K562 (cell line): ENCODE data around the gene PFDN2. TPM values are rescaled to one million over a fixed set of nuclear protein-coding genes. Genes with fewer than 3 reads are reported as not detected.

Source experiments
- ATF6 ChIP-seq: sonication (generic); formaldehyde crosslinking; IDR thresholded peaks from 2 replicates; pipeline ENCODE4 v1.4.0; 2020; ENCODE audit warnings: mild to moderate bottlenecking, missing genetic modification reagents
- ESRRA ChIP-seq: fragments of 450-650 bp; IDR thresholded peaks from 2 replicates; pipeline ENCODE4 v1.6.1; 2014; ENCODE audit warnings: low read depth, mild to moderate bottlenecking, moderate library complexity, borderline replicate concordance
- FIP1L1 ChIP-seq: fragments of 200-400 bp; formaldehyde crosslinking; IDR thresholded peaks from 2 replicates; pipeline ENCODE4 v1.6.1; 2018; ENCODE audit warnings: mild to moderate bottlenecking, low read depth, low read length; ENCODE audit not compliant: poor library complexity, severe bottlenecking
- FOSL1 ChIP-seq: fragments of 200-800 bp; sonication (Bioruptor generic); conservative IDR thresholded peaks from 2 replicates; pipeline ENCODE4 v1.6.1; 2016; ENCODE audit warnings: missing genetic modification characterization, missing compliant biosample characterization
- HDAC6 ChIP-seq: IDR thresholded peaks from 2 replicates; pipeline ENCODE4 v1.6.1; 2012; ENCODE audit warnings: low read depth, mild to moderate bottlenecking, control low read depth, inconsistent platforms, low read length, moderate library complexity
- HNRNPK ChIP-seq: fragments of 200-400 bp; formaldehyde crosslinking; IDR thresholded peaks from one replicate; pipeline ENCODE4 v1.6.1; 2018; ENCODE audit warnings: mild to moderate bottlenecking, low read depth, low read length; ENCODE audit not compliant: poor library complexity, severe bottlenecking
- KLF16 ChIP-seq: IDR thresholded peaks from 2 replicates; pipeline ENCODE4 v1.6.1; 2016; ENCODE audit warnings: antibody characterized with exemption
- MEIS2 ChIP-seq: fragments of 450-650 bp; IDR thresholded peaks from 2 replicates; pipeline ENCODE4 v1.6.1; 2014; ENCODE audit warnings: mild to moderate bottlenecking; ENCODE audit not compliant: partially characterized antibody
- NUFIP1 ChIP-seq: fragments of 450-650 bp; IDR thresholded peaks from 2 replicates; pipeline ENCODE4 v1.6.1; 2018; ENCODE audit not compliant: partially characterized antibody
- SAFB2 ChIP-seq: fragments of 200-400 bp; formaldehyde crosslinking; IDR thresholded peaks from 2 replicates; pipeline ENCODE4 v1.6.1; 2018; ENCODE audit warnings: borderline replicate concordance, low read length, low read depth, moderate library complexity; ENCODE audit not compliant: severe bottlenecking
- SNIP1 ChIP-seq: fragments of 450-650 bp; IDR thresholded peaks from 2 replicates; pipeline ENCODE4 v1.7.1; 2017; ENCODE audit warnings: low read depth, mild to moderate bottlenecking
- U2AF2 ChIP-seq: fragments of 200-400 bp; formaldehyde crosslinking; optimal IDR thresholded peaks from 2 replicates; pipeline ENCODE3; 2017; ENCODE audit warnings: low read depth, mild to moderate bottlenecking, low read length
- YBX1 ChIP-seq: fragments of 450-650 bp; IDR thresholded peaks from 2 replicates; pipeline ENCODE4 v1.7.1; 2016; ENCODE audit warnings: mild to moderate bottlenecking
- ZFP30 ChIP-seq: fragments of 250-450 bp; sonication (Bioruptor Pico); IDR thresholded peaks from 2 replicates; pipeline ENCODE4 v1.8.0; 2022; ENCODE audit warnings: moderate library complexity, mild to moderate bottlenecking, inconsistent platforms, borderline replicate concordance
- ZNF507 ChIP-seq: conservative IDR thresholded peaks from 2 replicates; pipeline ENCODE4 v1.6.1; 2017; ENCODE audit warnings: missing genetic modification characterization, missing compliant biosample characterization
- ZNF75A ChIP-seq: fragments of 450-650 bp; formaldehyde crosslinking; IDR thresholded peaks from 2 replicates; pipeline ENCODE4 v1.4.0; 2020; ENCODE audit warnings: mild to moderate bottlenecking
- polyA plus RNA-seq, 8 experiments: library from polyadenylated mRNA; depleted of rRNA in 4 of 8; stranded (reverse) in 5 of 8; unstranded in 3 of 8; fragments of >200 nt; fragmentation: Nextera tagmentation in 2 of 8; fragmentation: Illumina TruSeq in 1 of 8; extraction: Ambion mirVana in 2 of 8; extraction: Trizol in 1 of 8; gene quantifications; 2 replicates each; pipeline versions ENCODE4 v1.2.1 to v1.2.3, GENCODE V29; 2011 to 2014; ENCODE audit warnings: inconsistent platforms in 1 of 8, missing spikeins in 1 of 8
- total RNA-seq, 7 experiments: library from RNA; depleted of rRNA in 6 of 7; stranded (reverse); fragments of >200 nt in 6 of 7; fragmentation: Illumina TruSeq in 2 of 7; extraction: Trizol in 2 of 7; gene quantifications; 2 replicates each; pipeline versions ENCODE4 v1.2.1 to v1.2.3, GENCODE V29; 2011 to 2021; ENCODE audit warnings: low replicate concordance in 1 of 7
- TF ChIP-seq, protein P1 (sequence below): fragments of 250-450 bp; sonication (Bioruptor Pico); IDR thresholded peaks from 2 replicates; pipeline ENCODE4 v1.8.0; 2021; ENCODE audit warnings: moderate library complexity, mild to moderate bottlenecking, inconsistent platforms
- TF ChIP-seq, protein P2 (sequence below): fragments of 450-650 bp; IDR thresholded peaks from 2 replicates; pipeline ENCODE4 v1.6.1; 2017; ENCODE audit warnings: mild to moderate bottlenecking, moderate library complexity
- TF ChIP-seq, protein P3 (sequence below): fragments of 450-650 bp; IDR thresholded peaks from 2 replicates; pipeline ENCODE4 v1.6.1; 2016; ENCODE audit warnings: borderline replicate concordance

The PFDN2 gene
- total and polyA plus RNA-seq, 9 of the 15 experiments (the other 6 are each of a cell fraction or from before 2014, with no cell fraction given) = 50.2 to 361 (median 144) TPM

- TF ChIP-seq, protein P1, sequence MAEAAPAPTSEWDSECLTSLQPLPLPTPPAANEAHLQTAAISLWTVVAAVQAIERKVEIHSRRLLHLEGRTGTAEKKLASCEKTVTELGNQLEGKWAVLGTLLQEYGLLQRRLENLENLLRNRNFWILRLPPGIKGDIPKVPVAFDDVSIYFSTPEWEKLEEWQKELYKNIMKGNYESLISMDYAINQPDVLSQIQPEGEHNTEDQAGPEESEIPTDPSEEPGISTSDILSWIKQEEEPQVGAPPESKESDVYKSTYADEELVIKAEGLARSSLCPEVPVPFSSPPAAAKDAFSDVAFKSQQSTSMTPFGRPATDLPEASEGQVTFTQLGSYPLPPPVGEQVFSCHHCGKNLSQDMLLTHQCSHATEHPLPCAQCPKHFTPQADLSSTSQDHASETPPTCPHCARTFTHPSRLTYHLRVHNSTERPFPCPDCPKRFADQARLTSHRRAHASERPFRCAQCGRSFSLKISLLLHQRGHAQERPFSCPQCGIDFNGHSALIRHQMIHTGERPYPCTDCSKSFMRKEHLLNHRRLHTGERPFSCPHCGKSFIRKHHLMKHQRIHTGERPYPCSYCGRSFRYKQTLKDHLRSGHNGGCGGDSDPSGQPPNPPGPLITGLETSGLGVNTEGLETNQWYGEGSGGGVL (CRISPR knock-in tag) = no peak
- TF ChIP-seq ZNF75A (CRISPR knock-in tag) (no peak), FOSL1 (tag) (no peak), HNRNPK (no peak), NUFIP1 (no peak), ESRRA (no peak), SNIP1 (0 out of 2 replicates have a peak, but pooled peaks have one; percentile 13), SAFB2 (no peak), MEIS2 (no peak), ATF6 (CRISPR knock-in tag) (no peak), ZFP30 (CRISPR knock-in tag) (no peak), HDAC6 (no peak), FIP1L1 (no peak), KLF16 (no peak), U2AF2 (no peak), YBX1 (no peak; the same call in 1 of the 2 replicates), ZNF507 (tag) (no peak)
- TF ChIP-seq, protein P2, sequence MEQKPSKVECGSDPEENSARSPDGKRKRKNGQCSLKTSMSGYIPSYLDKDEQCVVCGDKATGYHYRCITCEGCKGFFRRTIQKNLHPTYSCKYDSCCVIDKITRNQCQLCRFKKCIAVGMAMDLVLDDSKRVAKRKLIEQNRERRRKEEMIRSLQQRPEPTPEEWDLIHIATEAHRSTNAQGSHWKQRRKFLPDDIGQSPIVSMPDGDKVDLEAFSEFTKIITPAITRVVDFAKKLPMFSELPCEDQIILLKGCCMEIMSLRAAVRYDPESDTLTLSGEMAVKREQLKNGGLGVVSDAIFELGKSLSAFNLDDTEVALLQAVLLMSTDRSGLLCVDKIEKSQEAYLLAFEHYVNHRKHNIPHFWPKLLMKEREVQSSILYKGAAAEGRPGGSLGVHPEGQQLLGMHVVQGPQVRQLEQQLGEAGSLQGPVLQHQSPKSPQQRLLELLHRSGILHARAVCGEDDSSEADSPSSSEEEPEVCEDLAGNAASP = no peak
- TF ChIP-seq, protein P3, sequence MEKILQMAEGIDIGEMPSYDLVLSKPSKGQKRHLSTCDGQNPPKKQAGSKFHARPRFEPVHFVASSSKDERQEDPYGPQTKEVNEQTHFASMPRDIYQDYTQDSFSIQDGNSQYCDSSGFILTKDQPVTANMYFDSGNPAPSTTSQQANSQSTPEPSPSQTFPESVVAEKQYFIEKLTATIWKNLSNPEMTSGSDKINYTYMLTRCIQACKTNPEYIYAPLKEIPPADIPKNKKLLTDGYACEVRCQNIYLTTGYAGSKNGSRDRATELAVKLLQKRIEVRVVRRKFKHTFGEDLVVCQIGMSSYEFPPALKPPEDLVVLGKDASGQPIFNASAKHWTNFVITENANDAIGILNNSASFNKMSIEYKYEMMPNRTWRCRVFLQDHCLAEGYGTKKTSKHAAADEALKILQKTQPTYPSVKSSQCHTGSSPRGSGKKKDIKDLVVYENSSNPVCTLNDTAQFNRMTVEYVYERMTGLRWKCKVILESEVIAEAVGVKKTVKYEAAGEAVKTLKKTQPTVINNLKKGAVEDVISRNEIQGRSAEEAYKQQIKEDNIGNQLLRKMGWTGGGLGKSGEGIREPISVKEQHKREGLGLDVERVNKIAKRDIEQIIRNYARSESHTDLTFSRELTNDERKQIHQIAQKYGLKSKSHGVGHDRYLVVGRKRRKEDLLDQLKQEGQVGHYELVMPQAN = no peak
These were observed 13.9 kb upstream of the PFDN2 start (continued) for GRCh38 chr1:161131523-161132409.
